Measurements from ENCODE around the gene KIAA0930.

The KIAA0930 gene

GRCh38 chr22:45185718-45186514, 54.8 kb downstream of the KIAA0930 start:
- no peak for ATAC-seq

GRCh38 chr22:45183974-45184373, 56.7 kb downstream of the KIAA0930 start:
- no peak for TF ChIP-seq ESRRG (CRISPR knock-in tag; IDR thresholded peaks at IDR 0.05)
- TF ChIP-seq CSDC2 (CRISPR knock-in tag; IDR thresholded peaks at IDR 0.05), result no peak
- no peak for TF ChIP-seq ZNF8 (CRISPR knock-in tag; IDR thresholded peaks at IDR 0.05)
- TF ChIP-seq ZC3H10 (CRISPR knock-in tag; IDR thresholded peaks at IDR 0.05), result no peak
- TF ChIP-seq CREB5 (CRISPR knock-in tag; IDR thresholded peaks at IDR 0.05; ENCODE audit: low read depth), result no peak
- no peak for TF ChIP-seq TOX (CRISPR knock-in tag; IDR thresholded peaks at IDR 0.05; ENCODE audit: borderline replicate concordance)
- TF ChIP-seq ZNF70 (CRISPR knock-in tag; IDR thresholded peaks at IDR 0.05), result no peak
- ATAC-seq, result no peak

More at GRCh38 chr22:45185718-45186514, 54.8 kb downstream of the KIAA0930 start:
- TF ChIP-seq ESRRG (CRISPR knock-in tag; IDR thresholded peaks at IDR 0.05) (no peak), PPARA (CRISPR knock-in tag; IDR thresholded peaks at IDR 0.05; ENCODE audit: borderline replicate concordance) (no peak), BACH2 (CRISPR knock-in tag; IDR thresholded peaks at IDR 0.05; ENCODE audit: borderline replicate concordance) (no peak), CREB5 (CRISPR knock-in tag; IDR thresholded peaks at IDR 0.05; ENCODE audit: low read depth) (no peak), TSHZ2 (CRISPR knock-in tag; IDR thresholded peaks at IDR 0.05) (no peak)
- TF ChIP-seq, protein P1, sequence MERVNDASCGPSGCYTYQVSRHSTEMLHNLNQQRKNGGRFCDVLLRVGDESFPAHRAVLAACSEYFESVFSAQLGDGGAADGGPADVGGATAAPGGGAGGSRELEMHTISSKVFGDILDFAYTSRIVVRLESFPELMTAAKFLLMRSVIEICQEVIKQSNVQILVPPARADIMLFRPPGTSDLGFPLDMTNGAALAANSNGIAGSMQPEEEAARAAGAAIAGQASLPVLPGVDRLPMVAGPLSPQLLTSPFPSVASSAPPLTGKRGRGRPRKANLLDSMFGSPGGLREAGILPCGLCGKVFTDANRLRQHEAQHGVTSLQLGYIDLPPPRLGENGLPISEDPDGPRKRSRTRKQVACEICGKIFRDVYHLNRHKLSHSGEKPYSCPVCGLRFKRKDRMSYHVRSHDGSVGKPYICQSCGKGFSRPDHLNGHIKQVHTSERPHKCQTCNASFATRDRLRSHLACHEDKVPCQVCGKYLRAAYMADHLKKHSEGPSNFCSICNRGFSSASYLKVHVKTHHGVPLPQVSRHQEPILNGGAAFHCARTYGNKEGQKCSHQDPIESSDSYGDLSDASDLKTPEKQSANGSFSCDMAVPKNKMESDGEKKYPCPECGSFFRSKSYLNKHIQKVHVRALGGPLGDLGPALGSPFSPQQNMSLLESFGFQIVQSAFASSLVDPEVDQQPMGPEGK (CRISPR knock-in tag; IDR thresholded peaks at IDR 0.05; ENCODE audit: borderline replicate concordance), result no peak

DNA sequence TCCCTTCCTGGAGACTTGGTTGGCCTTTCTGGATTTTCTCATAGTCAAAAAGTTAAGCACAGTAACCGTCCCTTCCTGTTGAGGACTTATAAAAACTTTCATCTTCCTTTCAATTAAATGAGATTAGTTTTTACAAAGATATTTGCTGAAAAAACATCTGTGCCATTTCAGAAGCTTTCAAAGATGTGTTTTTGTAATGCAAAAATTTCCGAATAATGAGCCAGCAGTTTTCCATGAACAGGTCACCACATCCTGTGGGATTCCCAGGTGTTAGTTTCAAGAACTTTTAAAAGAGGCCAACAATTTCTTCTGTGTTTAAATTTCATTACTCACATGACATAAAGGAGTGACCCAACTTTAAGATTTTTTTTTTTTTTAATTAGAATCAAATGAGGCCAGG, 58.9 kb downstream of the KIAA0930 start:
- TF ChIP-seq ESRRG (CRISPR knock-in tag; IDR thresholded peaks at IDR 0.05) (no peak), PPARA (CRISPR knock-in tag; IDR thresholded peaks at IDR 0.05; ENCODE audit: borderline replicate concordance) (no peak), ZFP30 (CRISPR knock-in tag; IDR thresholded peaks at IDR 0.05) (no peak), ZFP3 (CRISPR knock-in tag; IDR thresholded peaks at IDR 0.05) (no peak), ISL1 (CRISPR knock-in tag; IDR thresholded peaks at IDR 0.05) (no peak), TOX (CRISPR knock-in tag; IDR thresholded peaks at IDR 0.05; ENCODE audit: borderline replicate concordance) (no peak)
- TF ChIP-seq, protein P2, sequence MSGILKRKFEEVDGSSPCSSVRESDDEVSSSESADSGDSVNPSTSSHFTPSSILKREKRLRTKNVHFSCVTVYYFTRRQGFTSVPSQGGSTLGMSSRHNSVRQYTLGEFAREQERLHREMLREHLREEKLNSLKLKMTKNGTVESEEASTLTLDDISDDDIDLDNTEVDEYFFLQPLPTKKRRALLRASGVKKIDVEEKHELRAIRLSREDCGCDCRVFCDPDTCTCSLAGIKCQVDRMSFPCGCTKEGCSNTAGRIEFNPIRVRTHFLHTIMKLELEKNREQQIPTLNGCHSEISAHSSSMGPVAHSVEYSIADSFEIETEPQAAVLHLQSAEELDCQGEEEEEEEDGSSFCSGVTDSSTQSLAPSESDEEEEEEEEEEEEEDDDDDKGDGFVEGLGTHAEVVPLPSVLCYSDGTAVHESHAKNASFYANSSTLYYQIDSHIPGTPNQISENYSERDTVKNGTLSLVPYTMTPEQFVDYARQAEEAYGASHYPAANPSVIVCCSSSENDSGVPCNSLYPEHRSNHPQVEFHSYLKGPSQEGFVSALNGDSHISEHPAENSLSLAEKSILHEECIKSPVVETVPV (CRISPR knock-in tag; IDR thresholded peaks at IDR 0.05), result no peak
- ATAC-seq, result no peak

DNA sequence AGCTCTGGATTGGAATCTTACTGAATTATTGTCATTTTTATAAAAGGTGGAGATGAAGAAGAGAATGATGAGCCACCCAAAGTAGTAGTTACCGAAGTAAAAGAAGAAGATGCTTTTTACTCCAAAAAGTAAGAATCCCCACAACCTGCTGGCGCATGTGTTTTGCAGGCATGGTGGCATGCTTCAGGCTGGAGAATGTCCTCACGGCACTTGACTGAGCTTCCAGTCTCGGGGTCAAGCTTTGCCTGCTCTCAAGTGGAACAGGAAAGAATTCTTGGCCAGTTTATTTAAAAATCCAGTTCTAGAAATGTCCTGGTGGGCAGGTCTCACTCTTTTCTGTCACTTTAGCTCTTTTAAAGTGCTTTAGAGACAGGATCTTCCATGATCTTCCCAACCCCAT, 59.5 kb downstream of the KIAA0930 start:
- ATAC-seq, result no peak
- TF ChIP-seq ZNF565 (CRISPR knock-in tag; conservative IDR thresholded peaks at IDR 0.05; ENCODE audit: low read depth) (no peak), ZNF8 (CRISPR knock-in tag; IDR thresholded peaks at IDR 0.05) (no peak), ARNTL (CRISPR knock-in tag; IDR thresholded peaks at IDR 0.05; ENCODE audit: borderline replicate concordance, low read depth) (no peak), TOX (CRISPR knock-in tag; IDR thresholded peaks at IDR 0.05; ENCODE audit: borderline replicate concordance) (no peak), ISL1 (CRISPR knock-in tag; IDR thresholded peaks at IDR 0.05) (no peak), CREB5 (CRISPR knock-in tag; IDR thresholded peaks at IDR 0.05; ENCODE audit: low read depth) (no peak), PPARA (CRISPR knock-in tag; IDR thresholded peaks at IDR 0.05; ENCODE audit: borderline replicate concordance) (no peak), ESRRG (CRISPR knock-in tag; IDR thresholded peaks at IDR 0.05) (no peak), GLIS3 (CRISPR knock-in tag; IDR thresholded peaks at IDR 0.05) (no peak), ZFP30 (CRISPR knock-in tag; IDR thresholded peaks at IDR 0.05) (no peak), ZNF70 (CRISPR knock-in tag; IDR thresholded peaks at IDR 0.05) (no peak), SNAI2 (CRISPR knock-in tag; IDR thresholded peaks at IDR 0.05) (no peak), CSDC2 (CRISPR knock-in tag; IDR thresholded peaks at IDR 0.05) (no peak), TCF4 (CRISPR knock-in tag; IDR thresholded peaks at IDR 0.05; ENCODE audit: borderline replicate concordance) (no peak)
- TF ChIP-seq, protein P3, sequence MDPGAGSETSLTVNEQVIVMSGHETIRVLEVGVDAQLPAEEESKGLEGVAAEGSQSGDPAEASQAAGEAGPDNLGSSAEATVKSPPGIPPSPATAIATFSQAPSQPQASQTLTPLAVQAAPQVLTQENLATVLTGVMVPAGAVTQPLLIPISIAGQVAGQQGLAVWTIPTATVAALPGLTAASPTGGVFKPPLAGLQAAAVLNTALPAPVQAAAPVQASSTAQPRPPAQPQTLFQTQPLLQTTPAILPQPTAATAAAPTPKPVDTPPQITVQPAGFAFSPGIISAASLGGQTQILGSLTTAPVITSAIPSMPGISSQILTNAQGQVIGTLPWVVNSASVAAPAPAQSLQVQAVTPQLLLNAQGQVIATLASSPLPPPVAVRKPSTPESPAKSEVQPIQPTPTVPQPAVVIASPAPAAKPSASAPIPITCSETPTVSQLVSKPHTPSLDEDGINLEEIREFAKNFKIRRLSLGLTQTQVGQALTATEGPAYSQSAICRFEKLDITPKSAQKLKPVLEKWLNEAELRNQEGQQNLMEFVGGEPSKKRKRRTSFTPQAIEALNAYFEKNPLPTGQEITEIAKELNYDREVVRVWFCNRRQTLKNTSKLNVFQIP (CRISPR knock-in tag; IDR thresholded peaks at IDR 0.05; ENCODE audit: borderline replicate concordance, low read depth), result no peak

Measured in SK-N-SH treated with all-trans-retinoic acid at 6 μM for 48 hours (cell line).